Rectal smooth muscle tissue (tissue), 1 donor: ENCODE data around the gene TCAIM.
A peak's percentile ranks its signal among the peaks of the same experiment; 100 is the strongest.
"Not testable (repeated sequence)": the region's sequence is repeated elsewhere in the genome, so short reads cannot be mapped to it uniquely, and the experiment has no call there.

Source experiments
- H3K27ac ChIP-seq: one replicate; pipeline ENCODE4 v1.7.0; 2013; ENCODE audit warnings: low read depth, low read length, inconsistent platforms
- H3K27me3 ChIP-seq: one replicate; pipeline ENCODE4 v1.7.0; 2013; ENCODE audit warnings: low read length; ENCODE audit not compliant: control insufficient read depth, insufficient read depth
- H3K36me3 ChIP-seq: one replicate; pipeline ENCODE4 v1.7.0; 2013; ENCODE audit warnings: low read length; ENCODE audit not compliant: control insufficient read depth, insufficient read depth
- H3K4me1 ChIP-seq: one replicate; pipeline ENCODE4 v1.7.0; 2013; ENCODE audit warnings: low read length; ENCODE audit not compliant: control insufficient read depth, insufficient read depth
- H3K4me3 ChIP-seq: one replicate; pipeline ENCODE4 v1.7.0; 2013; ENCODE audit warnings: low read length
- H3K9ac ChIP-seq: one replicate; pipeline ENCODE4 v1.7.0; 2013; ENCODE audit warnings: low read length

TCAIM gene

GRCh38 chr3:44353355-44353924 is 14.9 kb downstream of the TCAIM start:
- Histone ChIP-seq H3K36me3 (peaks cover 4% of the 10 kb centered on the region), H3K4me3 (no peak overlapping the region), H3K27ac (no peak overlapping the region), H3K27me3 (no peaks in the 10 kb centered on the region), H3K9ac (no peak overlapping the region), H3K4me1 (peaks cover 8% of the 10 kb centered on the region)

- H3K27me3 ChIP-seq, result no peaks in the 10 kb centered on the region
- peaks cover 4% of the 10 kb centered on the region for H3K36me3 ChIP-seq
- H3K9ac ChIP-seq, result no peak overlapping the region
- H3K4me1 ChIP-seq, result peaks cover 8% of the 10 kb centered on the region
- no peak overlapping the region for H3K4me3 ChIP-seq
- H3K27ac ChIP-seq, result peak overlapping the region; percentile 56
These were observed 16.9 kb downstream of the TCAIM start for GRCh38 chr3:44355362-44356033.

- Histone ChIP-seq H3K9ac (no peak overlapping the region), H3K27me3 (no peaks in the 10 kb centered on the region), H3K4me3 (no peak overlapping the region), H3K36me3 (peaks cover 2% of the 10 kb centered on the region), H3K4me1 (peaks cover 8% of the 10 kb centered on the region), H3K27ac (no peak overlapping the region)
These were observed 20.7 kb downstream of the TCAIM start for GRCh38 chr3:44359146-44359751.

- H3K4me1 ChIP-seq, result no peaks in the 10 kb centered on the region
- H3K4me3 ChIP-seq, result no peak overlapping the region
- H3K36me3 ChIP-seq, result no peaks in the 10 kb centered on the region
- no peak overlapping the region for H3K27ac ChIP-seq
- no peak overlapping the region for H3K9ac ChIP-seq
- no peaks in the 10 kb centered on the region for H3K27me3 ChIP-seq
These were observed 25.0 kb downstream of the TCAIM start for GRCh38 chr3:44363591-44363990.

GRCh38 chr3:44365952-44366351 is 27.4 kb downstream of the TCAIM start:
- Histone ChIP-seq H3K4me1 (no peaks in the 10 kb centered on the region), H3K4me3 (no peak overlapping the region), H3K36me3 (no peaks in the 10 kb centered on the region)

GRCh38 chr3:44375450-44375849 is 36.9 kb downstream of the TCAIM start:
- no peaks in the 10 kb centered on the region for H3K36me3 ChIP-seq
- H3K9ac ChIP-seq, result no peak overlapping the region
- H3K4me1 ChIP-seq, result no peaks in the 10 kb centered on the region
- H3K27me3 ChIP-seq, result no peaks in the 10 kb centered on the region
- no peak overlapping the region for H3K4me3 ChIP-seq
- no peak overlapping the region for H3K27ac ChIP-seq

More at GRCh38 chr3:44365952-44366351, 27.4 kb downstream of the TCAIM start:
- Histone ChIP-seq H3K27ac (no peak overlapping the region), H3K27me3 (no peaks in the 10 kb centered on the region), H3K9ac (no peak overlapping the region)

GRCh38 chr3:44387404-44387803 is 48.8 kb downstream of the TCAIM start:
- H3K27ac ChIP-seq, result no peak overlapping the region
- no peak overlapping the region for H3K4me3 ChIP-seq
- H3K9ac ChIP-seq, result no peak overlapping the region
- no peaks in the 10 kb centered on the region for H3K36me3 ChIP-seq
- no peaks in the 10 kb centered on the region for H3K4me1 ChIP-seq
- H3K27me3 ChIP-seq, result no peaks in the 10 kb centered on the region

- Histone ChIP-seq H3K4me3 (no peak overlapping the region), H3K4me1 (no peaks in the 10 kb centered on the region), H3K27me3 (no peaks in the 10 kb centered on the region), H3K9ac (no peak overlapping the region), H3K36me3 (no peaks in the 10 kb centered on the region), H3K27ac (no peak overlapping the region)
These were observed 53.9 kb downstream of the TCAIM start for GRCh38 chr3:44392489-44392888.

- no peaks in the 10 kb centered on the region for H3K36me3 ChIP-seq
- no peaks in the 10 kb centered on the region for H3K27me3 ChIP-seq
- H3K4me3 ChIP-seq, result no peak overlapping the region
- H3K27ac ChIP-seq, result no peak overlapping the region
- H3K4me1 ChIP-seq, result no peaks in the 10 kb centered on the region
- H3K9ac ChIP-seq, result no peak overlapping the region
These were observed 57.1 kb downstream of the TCAIM start for GRCh38 chr3:44395714-44396113.

- H3K27me3 ChIP-seq, result no peaks in the 10 kb centered on the region
- no peak overlapping the region for H3K27ac ChIP-seq
- no peak overlapping the region for H3K9ac ChIP-seq
- no peak overlapping the region for H3K4me3 ChIP-seq
- peaks cover 2% of the 10 kb centered on the region for H3K36me3 ChIP-seq
- no peaks in the 10 kb centered on the region for H3K4me1 ChIP-seq
These were observed 57.9 kb downstream of the TCAIM start for GRCh38 chr3:44396200-44397171.

GRCh38 chr3:44398271-44398670 is 59.7 kb downstream of the TCAIM start:
- H3K27ac ChIP-seq, H3K9ac ChIP-seq, H3K4me3 ChIP-seq, H3K36me3 ChIP-seq, H3K4me1 ChIP-seq, H3K27me3 ChIP-seq: not testable (repeated sequence)

GRCh38 chr3:44398853-44399252 is 60.3 kb downstream of the TCAIM start:
- H3K4me3 ChIP-seq, result no peak overlapping the region
- no peak overlapping the region for H3K9ac ChIP-seq
- no peaks in the 10 kb centered on the region for H3K4me1 ChIP-seq
- peaks cover 4% of the 10 kb centered on the region for H3K36me3 ChIP-seq
- H3K27ac ChIP-seq, result no peak overlapping the region
- no peaks in the 10 kb centered on the region for H3K27me3 ChIP-seq
